ENCODE data around the gene BCCIP.

GRCh38 chr10:125828311-125828710, 5.0 kb downstream of the BCCIP start:
- TF ChIP-seq GATA3 (IDR thresholded peaks at IDR 0.05; ENCODE audit: low read depth, low read length) (no peak), GATA2 (IDR thresholded peaks at IDR 0.05; ENCODE audit: low read depth, low read length) (no peak)

Measured in SH-SY5Y (cell line).